GM12873 (cell line): Measurements from ENCODE around the gene PTPRN2.

Source experiments
- CTCF ChIP-seq: IDR thresholded peaks from 2 replicates; pipeline ENCODE4 v1.5.1; 2012; ENCODE audit warnings: low read depth, mild to moderate bottlenecking, moderate library complexity, low read length, control low read depth; ENCODE audit not compliant: insufficient read depth; ENCODE audit errors: missing control alignments

PTPRN2 gene

DNA sequence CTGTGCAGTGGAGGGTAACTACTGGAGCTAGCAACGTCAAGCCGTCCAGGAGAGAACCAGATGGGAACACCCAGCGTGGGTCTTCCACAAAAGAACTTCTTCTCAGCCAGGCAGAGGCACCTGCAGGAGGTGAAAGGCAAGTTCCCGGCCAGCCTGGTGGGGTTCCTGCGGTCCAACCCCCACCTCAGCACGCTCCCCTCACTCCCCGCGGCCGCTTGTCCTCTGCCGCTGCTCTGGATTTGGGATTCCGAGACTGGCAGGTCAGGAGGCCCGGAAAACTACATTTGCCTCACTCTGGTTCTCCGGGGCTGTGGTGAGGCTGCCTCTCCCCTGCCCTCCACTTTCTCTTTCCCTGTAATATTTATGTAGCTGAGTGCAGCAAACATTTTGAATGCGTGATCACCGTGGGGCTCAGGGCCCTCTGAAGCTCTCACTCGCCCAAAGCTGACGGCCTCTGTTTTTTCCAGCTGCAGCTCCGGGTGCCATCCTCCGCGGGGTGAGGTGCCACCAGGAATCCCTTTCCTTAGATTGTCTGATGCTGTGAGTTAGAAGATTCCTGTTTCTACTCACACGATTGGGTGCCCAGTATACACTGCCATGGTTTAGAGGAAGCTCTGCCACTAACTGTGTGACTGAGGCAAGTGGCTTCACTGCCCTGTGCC is 884.0 kb downstream of the PTPRN2 start:
- no peak for TF ChIP-seq CTCF

GRCh38 chr7:157703131-157703530 is 884.5 kb downstream of the PTPRN2 start:
- TF ChIP-seq CTCF = no peak

GRCh38 chr7:157702311-157703023 is 885.2 kb downstream of the PTPRN2 start:
- no peak for TF ChIP-seq CTCF

DNA sequence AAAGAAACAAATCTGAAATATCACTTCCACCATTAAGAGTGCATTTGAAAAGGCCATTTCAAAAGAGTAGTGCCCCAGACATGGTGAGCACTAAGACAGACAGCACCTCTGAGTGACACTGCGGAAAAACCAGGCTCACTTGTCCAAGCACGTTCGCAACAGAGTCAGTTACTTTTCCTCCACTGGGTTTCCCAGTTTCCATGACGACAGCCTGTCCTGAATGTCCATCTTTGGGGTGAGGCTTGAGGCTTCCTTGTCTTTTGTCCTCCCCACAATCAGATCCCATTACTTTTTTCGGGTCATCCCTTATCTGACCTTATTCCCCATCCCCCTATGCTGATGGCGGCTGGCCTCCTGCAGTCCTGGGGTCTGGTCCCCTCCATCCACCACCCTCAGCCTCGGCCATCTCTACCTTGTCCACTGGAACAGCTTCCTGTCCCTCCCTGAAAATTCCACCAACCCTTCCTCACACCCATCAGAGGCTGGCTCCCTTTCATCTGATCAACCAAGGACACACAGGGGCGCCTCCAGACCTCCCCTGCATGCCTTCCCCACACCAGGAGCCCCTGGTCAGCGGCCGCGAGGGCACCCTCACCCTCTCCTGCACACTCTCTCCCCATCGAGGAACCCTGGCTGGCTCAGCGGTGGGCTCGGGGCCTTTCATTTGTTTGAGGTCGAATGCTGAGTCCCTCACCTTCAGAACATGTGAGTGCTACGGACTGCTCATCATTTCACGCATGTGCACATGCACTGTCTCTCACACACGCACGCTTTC is 887.2 kb downstream of the PTPRN2 start:
- no peak for TF ChIP-seq CTCF

- no peak for TF ChIP-seq CTCF
These were observed 888.1 kb downstream of the PTPRN2 start for GRCh38 chr7:157699357-157700013.

- TF ChIP-seq CTCF = no peak
These were observed 893.3 kb downstream of the PTPRN2 start for GRCh38 chr7:157694376-157694665.
